ENCODE data around the gene ERN1.
"Not testable (repeated sequence)": the region's sequence is repeated elsewhere in the genome, so short reads cannot be mapped to it uniquely, and the experiment has no call there.

The ERN1 gene

DNA sequence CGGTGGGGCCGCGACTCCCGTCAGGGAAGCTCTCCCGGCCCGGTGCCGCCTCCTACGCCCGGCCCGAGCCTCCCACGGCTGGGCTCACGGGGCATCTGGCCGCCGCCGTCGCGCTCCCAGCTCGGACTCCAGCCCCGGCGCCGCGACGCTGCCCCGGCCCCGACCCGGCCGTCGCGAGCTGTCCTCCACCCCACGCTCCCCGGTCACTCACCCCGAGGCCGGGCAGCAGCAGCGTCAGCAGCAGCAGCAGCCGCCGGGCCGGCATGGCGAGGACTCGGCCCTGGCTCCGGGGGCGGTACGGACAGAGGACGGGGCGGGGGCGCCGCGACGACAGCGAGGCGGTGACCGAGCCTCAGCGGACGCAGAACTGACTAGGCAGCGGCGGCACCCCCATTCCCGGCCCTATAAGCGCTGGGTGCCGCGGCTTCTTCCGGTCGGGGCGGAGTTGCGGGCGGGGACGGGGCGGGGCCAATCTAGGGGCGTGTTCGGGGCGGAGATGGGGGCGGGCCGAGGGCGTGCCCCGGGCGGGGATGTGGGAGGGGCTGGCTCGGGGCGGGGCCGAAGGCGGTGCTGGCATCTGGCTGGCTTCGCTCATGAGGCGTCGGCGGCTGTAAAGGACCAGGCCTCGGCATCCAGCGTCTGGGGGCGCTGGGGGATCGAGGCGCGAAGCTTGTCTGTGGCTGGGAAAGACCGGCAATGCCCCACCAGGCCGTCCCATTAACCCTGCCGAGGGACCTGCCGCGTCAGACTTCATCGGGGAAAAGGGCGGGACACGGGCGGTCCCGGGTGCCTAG is at the start of gene ERN1:
TSS of gene ERN1 (minus strand) at position 380 of the 794 bp plus-strand sequence. CDS start at position 265, 115 bp downstream.
- peak; percentile 86 for DNase-seq (ENCODE audit: low spot score)

DNA sequence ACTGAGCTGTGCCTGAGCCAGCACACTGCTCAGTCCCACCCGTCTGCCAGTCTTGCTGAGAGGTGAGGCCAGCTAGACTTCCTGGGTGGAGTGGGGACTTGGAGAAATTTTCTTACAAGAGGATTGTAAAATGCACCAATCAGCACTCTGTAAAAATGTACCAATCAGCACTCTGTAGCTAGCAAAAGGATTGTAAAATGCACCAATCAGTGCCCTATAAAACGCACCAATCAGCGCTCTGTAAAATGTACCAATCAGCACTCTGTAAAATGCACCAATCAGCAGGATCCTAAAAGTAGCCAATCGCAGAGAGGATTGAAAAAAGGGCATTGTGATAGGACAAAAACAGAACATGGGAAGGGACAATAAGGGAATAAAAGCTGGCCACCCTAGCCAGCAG is 49.1 kb upstream of the ERN1 start:
- not testable (repeated sequence) for DNase-seq (ENCODE audit: low spot score)

DNA sequence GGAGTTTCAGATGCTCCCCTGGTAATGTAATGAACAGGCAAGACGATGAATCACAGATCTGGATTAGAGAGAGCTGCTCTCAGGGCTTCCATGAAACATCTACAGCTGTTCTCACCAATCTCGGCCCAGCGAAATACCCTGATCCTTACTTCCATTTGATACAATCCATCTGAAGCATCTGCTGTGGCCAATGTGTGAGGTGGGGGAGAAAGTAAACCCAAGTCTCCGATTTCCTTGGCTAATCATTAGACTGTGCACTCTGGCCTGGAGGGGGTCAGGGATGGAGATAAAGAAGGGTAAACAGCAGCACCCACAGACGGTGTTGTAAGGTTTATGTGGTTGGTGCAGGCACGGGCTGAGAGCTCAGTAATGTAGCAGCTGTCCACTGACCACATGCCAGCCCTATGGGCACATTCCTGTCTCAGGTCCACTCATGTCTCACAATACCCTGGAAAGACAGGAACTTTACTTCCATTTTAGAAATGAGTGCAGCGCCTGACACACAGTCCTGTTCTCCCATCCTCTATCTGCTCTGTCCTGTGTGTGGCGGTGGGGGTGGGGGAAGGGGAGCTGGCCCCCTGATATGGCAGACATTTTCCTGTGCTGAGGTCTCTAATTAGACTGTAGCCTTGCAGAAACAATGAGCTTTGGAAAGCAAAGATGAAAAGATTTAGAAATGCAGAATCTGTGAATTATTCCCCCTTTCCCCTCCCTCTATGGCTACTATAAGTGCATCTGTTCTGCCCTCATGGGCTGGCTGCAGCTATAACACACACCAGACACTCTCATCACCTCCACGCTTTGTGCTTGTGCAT is 48.3 kb upstream of the ERN1 start:
- no peak for DNase-seq (ENCODE audit: low spot score)

DNA sequence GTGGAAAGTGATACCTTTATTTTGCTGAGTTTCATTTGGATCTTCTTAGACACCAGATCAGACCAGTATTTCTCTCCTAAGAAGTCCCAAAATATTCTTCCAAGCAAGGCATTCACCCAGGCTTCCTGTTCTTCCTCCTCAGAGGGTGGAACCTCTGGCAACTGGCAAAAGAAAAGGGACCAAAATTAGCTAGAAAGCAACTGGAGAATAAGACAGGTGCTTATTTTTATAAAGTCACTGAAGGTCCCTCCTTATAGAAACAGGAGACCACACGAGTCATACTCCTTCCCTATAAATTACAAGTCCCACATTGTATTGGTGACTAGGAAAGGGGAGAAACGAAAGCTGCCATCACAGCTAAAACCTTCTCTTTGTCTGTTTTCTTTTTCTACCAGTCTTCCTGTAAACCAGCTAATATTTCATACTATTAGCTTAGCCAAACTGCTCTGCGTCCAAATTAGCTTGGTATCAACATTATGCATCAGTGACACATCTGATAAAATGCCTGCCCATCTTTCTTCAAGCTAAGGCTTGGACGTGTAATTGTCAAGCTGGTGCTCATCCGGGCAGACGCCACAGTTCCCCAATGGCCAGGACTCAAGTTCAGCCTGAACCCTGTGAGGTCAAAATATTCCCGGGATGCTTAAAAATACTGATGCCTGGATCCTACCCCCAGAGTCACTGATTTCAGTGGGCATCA is 47.5 kb upstream of the ERN1 start:
- no peak for DNase-seq (ENCODE audit: low spot score)

DNA sequence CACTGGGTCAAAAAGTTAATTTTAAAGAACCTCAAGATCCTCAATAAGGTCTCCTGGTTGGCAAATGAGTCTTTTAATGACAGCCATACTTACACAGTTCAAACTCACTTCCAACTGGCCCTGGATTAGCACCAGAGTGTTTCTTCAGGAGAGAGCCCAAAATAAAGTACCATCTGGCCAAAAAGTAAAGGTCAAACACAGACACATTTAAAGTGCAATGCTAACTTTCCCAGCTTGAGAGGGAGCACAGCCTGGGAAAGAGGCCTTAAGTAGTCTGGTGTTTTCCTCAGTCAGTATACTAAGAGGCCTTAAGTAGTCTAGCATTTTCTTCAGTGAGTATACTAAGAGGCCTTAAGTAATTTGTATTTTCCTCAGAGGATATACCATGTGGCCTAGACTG is 46.6 kb upstream of the ERN1 start:
- DNase-seq (ENCODE audit: low spot score) = no peak

DNA sequence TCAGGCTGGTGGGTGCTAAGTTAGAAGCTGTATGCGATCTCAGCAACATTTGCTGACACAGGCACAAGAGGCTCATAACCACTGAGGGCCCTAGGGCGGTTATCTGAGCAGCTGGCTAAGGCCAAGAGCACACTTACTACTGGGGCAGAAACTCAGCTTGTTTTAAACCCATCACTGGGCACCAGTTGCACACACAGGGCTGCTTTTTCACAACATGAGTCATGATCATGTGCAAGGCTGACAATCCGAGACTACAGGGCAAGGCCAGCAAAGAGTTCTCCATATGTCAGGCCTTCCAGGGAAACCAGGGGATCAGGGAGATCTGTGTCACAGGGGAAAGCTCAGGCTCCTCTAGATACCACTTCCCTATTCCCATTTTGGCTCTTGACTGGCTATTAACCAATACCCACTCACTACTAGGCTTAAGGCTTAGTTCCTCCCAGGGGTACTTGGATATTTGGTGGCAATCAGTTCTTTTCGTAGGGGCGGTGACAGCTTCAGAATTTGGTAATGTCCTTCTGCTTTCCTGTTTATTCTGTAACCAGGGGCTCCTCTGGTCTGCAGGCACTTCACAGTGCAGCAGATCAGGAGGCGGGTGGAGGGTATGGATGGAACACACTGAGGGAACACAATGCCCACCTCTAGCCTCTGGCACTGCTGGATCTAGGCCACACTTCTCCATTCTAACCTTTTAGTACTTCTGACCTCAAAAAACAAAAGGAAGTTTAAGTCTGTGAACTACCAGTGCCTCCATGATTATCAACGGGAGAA is 44.9 kb upstream of the ERN1 start:
- DNase-seq (ENCODE audit: low spot score) = no peak

DNA sequence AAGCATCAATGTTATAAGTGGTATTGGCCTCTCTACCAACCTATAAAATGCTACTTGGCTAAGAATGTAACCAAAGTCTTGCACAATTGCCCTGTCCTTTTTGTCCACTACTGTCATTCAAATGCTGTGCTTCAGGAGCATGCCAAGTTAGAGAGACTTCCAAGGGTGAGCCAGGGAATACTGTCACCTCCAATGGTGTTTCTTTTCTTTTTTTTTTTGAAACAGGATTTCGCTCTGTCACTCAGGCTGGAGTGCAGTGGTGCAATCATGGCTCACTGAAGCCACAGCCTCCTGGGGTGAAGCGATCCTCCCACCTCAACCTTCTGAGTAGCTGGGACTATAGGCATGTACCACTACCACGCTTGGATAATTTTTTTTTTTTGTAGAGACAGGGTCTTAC is 43.7 kb upstream of the ERN1 start:
- DNase-seq (ENCODE audit: low spot score) = no peak

DNA sequence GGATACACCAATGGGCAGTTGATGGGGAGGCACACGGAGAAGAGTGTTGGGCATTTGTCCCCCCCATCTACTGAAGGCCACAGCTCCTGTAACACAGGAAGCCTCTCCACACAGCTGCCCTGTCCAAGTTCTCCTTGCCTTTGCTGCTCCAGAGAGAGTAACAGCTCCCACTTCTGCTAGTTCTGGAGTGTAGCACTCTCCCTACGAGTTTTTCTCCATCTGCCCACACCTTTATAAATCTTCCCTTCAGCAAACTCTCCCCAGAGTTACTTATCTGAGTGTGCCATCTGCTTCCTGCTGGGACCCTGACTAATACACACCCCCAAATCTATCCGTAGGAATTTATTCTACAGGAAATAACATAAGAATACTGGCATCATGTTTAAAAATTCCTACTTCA is 42.6 kb upstream of the ERN1 start:
- DNase-seq (ENCODE audit: low spot score) = no peak

DNA sequence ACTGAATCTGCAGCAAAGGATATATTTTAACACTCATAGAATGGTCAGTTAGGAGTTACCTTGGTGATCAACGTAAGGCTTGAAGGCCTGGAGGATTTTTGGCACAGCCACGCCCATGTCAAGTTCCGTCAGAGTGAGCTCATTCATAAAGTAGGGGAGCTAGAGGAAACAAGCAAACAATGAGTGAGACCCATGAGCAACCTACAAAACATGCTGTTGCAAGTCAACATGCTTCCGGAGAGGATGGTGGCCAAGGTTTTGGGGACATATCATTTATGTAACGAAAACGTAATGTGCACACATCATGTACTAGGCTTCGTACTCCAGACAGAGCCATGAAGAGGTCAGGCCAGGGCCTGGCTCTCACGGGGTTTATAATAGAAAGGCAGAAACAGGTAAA is 41.1 kb upstream of the ERN1 start:
- no peak for DNase-seq (ENCODE audit: low spot score)

DNA sequence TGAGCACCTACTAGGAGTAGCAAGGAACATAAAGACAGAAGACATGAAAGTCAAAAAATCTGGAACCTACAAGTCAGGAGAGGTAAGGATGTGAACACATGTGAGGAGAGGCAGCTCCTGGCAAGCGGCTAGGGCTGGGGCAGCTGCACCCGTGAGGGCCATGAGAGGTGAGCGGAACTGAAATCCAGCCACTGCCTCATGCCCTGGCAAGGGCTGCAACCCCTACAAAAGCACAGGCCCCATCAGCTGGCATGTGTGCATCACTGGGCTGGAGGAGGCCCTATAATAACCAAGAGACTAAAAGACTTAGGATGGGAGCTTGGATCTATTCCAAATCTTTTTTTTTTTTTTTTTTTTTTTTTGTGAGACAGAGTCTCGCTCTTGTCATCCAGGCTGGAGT is 40.3 kb upstream of the ERN1 start:
- no peak for DNase-seq (ENCODE audit: low spot score)

DNA sequence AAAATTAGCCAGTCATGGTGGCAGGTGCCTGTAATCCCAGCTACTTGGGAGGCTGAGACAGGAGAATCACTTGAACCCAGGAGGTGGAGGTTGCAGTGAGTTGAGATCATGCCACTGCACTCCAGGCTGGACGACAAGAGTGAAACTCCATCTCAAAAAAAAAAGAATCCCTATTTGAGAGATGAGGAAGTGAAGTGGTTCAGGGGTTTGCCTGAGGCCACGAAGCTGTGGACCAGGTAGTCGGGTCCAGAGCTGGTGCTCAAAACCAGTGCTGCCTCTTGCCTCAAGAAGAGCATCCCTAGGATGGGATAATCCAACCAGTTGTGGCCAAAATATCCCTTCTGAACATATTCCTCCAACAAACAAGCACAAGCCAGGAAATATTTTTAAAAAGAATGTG is 37.7 kb upstream of the ERN1 start:
- DNase-seq (ENCODE audit: low spot score) = not testable (repeated sequence)

DNA sequence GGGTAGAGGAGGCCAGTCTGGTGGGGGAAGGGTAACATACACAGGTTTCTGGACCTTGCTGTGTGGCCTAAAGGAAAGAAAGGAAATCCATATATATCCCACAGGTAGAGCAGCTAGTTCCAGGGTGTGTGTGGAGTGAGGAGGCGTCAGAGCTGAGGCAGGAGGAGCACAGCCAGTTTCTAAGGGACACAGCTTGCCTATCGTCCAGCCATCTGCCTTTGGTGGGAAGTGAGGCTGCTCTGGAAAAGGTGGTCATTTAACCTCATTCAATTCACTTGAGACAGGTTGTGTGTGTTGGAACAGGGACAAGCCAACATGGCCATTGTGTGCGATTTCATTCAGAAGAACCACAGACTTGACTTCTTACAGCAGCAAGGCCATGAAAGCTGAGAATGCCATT is 36.9 kb upstream of the ERN1 start:
- DNase-seq (ENCODE audit: low spot score) = no peak

DNA sequence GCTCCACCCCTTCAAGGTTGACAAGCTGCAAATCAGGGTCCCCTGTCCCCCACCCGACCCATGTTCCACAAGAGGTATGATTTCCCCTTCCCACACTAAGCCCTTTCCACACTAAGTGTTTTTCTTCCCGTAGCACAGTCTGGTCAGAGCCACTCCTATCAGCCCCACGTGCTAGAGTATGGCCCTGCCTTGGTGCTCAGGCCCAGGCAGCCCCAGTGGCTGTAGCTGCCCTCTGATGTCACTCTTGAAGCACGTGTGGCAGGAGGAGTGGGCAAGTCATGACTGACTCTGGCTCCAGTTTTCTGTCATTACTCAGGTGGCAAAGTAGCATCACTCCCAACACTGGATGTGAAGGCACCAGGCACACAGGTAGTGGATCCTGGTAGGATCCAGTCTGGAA is 35.4 kb upstream of the ERN1 start:
- no peak for DNase-seq (ENCODE audit: low spot score)

DNA sequence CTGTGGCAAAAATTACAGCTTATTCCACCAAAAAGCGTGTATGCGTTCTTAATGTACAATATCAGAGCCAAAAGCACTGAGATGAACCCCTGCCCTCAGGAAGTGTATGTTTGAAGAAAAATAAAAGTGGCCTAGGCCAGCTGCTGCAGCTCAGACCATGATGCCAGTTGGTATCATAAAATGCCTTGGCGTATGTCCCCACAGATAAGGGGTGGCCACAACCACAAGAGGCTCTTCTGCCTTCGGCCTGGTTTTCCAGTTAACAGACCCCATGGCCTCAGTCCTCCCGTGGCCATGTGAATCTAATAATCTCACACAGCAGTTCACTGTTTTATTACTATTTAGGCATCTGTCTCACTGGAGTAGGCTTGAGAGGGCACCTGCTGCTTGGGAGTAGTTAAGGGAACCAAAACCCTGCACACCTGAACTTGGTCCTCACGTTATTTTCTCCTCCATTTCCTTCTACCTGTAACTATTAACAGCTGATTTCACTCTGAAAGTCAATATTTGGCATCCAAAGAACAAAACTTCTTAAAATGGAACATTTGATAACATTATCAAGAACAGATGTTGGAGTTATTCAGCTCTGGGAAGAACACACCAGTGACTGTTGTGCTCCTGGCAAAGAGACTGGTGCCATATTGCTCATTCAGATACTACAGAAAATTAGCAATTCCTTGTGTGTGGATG is 34.8 kb upstream of the ERN1 start:
- no peak for DNase-seq (ENCODE audit: low spot score)

DNA sequence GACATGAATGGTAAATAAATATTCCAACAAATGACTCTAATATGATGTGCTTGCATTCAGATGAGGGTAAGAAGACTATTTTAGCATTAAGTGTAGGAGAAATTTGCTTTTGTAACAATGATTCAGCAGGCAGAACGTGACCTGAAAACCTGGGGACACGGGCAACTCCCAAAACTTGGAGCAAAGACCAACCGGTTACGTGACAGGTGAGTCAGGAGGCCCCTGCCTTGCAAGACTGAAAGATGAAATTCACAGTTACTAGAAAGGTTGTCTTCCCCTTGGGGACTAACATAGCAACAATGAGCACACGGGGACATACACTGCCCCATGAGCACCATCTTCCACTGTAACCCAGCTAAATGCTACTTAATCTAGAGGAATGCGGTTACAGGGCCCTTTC is 33.5 kb upstream of the ERN1 start:
- DNase-seq (ENCODE audit: low spot score) = no peak

DNA sequence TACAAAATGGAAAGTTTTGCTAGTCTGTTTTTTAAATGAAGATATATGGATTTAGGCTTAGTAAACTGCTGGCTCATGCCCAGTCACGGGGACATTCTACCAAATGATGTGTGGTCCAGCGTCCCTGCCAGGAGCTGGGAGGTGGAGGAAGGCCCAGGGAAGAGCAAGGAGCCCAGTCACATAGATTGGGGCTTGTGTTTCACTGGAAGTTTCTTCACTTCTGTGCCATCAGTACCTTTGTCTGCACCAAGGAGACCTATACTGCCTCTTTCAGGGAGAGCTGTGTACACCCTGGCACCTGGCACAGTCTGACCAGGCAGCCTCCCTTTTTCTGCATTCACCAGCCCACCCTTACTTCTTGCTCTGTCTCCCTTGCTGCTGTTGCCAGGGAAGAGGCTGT is 32.6 kb upstream of the ERN1 start:
- DNase-seq (ENCODE audit: low spot score) = no peak

DNA sequence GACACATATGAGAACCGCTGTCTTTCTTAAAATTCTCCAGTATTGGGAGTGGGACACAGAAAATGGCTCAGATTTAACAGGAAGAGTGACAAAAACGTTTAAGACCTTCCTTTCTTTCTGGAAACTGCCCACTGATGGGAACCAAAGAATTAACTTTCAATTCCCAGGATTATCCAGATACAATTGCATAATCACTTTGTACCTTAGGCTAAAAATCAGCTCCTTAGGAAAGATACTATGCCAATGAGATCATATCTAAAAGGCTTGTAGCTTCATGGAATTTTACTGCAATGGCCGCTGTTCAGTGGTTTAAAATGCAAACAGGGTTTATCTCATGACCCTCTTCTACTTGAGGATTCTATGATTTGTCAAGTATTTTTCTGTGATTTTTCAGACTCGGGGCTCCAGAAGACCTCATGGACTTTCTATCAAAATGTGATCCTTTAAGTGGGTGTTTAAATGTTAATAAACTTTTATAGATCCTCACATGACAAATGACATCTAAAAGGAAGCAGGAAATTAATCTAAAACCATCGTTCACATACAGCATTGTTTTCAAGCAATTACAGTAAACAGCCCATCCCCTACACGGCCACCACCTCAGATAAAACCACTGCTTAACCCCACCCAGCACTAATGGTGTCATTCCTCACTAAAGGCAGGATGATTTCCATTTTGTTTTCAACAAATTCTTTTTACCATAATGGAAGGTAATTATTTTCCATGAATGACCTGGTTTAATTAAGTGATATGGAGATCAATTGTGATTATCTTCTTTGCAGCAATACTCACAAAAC is 31.6 kb upstream of the ERN1 start:
- no peak for DNase-seq (ENCODE audit: low spot score)

DNA sequence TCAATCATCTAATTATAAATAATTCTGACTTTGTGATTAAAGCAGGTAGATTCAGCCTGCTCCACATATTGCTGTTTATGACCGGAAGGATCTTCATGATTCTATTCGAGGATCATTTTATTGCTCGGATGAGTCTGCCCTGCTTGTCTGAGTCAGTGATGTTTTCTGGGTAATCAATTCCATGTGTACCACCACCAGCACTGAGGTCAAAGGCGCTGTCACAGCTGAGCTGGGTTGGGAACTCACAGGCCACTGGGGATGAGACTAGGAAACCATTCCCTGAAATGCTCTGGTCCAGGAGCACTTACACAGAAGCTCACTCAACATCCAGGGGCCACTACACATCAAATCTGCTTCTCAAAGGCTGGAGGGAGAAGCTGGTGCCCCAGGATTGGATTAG is 30.4 kb upstream of the ERN1 start:
- no peak for DNase-seq (ENCODE audit: low spot score)

DNA sequence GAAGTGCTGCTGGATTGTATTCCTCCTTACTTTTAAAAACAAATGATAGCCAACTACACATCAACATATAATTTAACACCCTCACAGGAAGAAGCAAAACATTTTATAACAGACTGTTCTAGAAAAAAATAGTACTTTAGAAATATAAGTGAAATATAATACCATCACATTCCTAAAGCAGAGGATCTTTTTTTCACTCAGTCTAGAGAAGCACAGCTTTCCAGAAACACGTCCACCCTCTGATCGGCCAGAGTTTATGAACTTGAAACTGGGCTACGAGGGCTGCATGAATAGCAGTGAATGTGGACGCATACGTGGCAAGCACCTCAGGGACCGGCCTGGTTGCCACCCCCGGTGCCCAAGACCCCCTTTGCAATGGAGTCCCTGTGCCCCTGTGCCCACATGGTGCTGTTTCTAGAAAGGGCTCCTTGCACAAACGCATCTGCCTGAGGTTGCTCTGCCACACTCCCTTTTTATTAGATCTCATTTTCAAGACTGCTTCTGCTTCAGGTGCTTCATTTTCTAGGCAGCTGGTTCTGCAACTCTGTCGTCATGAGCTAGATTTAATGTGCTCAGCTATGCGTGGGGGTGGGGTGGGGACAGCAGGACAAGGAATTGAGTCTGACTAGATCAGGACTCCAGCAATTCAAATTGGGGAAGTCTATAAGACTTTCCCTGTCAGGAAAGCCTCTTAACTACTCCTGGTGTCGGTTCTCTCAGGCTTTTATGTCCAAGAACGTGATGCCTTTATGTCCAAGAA is 29.1 kb upstream of the ERN1 start:
- no peak for DNase-seq (ENCODE audit: low spot score)

DNA sequence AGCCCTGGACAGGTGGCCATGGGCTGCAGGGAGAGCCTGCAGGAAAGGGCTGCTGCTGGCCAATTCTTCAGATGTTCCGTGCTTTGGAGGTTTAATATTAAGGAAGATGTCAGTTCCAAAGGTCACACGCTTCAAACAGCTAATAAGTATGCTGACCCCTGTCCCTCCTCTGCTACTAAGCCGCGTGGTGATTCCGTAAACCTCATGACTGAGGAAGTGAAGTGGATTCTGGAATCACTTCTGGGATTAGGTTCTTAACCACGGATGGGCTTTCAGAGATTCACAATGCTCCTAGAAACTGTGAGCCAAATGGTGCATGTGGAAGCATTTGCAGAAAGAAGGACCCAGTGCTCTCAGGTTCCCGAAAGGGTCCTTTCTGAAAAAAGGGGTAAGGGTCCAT is 28.5 kb upstream of the ERN1 start:
- no peak for DNase-seq (ENCODE audit: low spot score)
